SH-SY5Y (cell line): Measurements from ENCODE around the gene CHST11.

ENCODE experiments used
- GATA2 ChIP-seq: IDR thresholded peaks from 2 replicates; pipeline ENCODE4 v1.6.1; 2011; ENCODE audit warnings: mild to moderate bottlenecking, low read depth, low read length
- GATA3 ChIP-seq: IDR thresholded peaks from 2 replicates; pipeline ENCODE4 v1.6.1; 2011; ENCODE audit warnings: low read depth, mild to moderate bottlenecking, low read length, moderate library complexity

GRCh38 chr12:104694711-104695110 is 238.0 kb downstream of the CHST11 start:
- TF ChIP-seq GATA2 (no peak), GATA3 (no peak)
